RWPE1 (cell line): Measurements from ENCODE around the gene UNC13D.

Experiments
- CTCF ChIA-PET: fragments of 350-600 bp; sonication (Branson Sonifier 250); formaldehyde crosslinking; extraction: SDS; loops from one replicate; lab custom pipeline; 2021; lab: Yijun Ruan, JAX
- POLR2A ChIA-PET: fragments of 400-600 bp; formaldehyde crosslinking; extraction: SDS; loops from one replicate; lab custom pipeline; 2020; ENCODE audit warnings: antibody characterized with exemption; ENCODE audit not compliant: low non-redundant PET; lab: Yijun Ruan, JAX
- DNase-seq: peaks from one replicate; pipeline ENCODE4 v3.0.0; 2012; ENCODE audit warnings: low spot score
- H3K27ac ChIP-seq: fragments of 450-650 bp; 2 replicates; pipeline ENCODE4 v1.5.1; 2017
- TF ChIP-seq, protein P1 (sequence below): fragments of 450-650 bp; conservative IDR thresholded peaks from 2 replicates; pipeline ENCODE4 v1.5.1; 2017; ENCODE audit warnings: low read depth, mild to moderate bottlenecking

UNC13D gene

GRCh38 chr17:75843577-75844529 is at the start of gene UNC13D:
TSS of gene UNC13D (minus strand) at chr17:75844404. CDS start at chr17:75844337, 67 bp downstream.
- CTCF ChIA-PET, result interaction anchor here (0.6 to 2.1 kb wide), 6 partner anchors 11 to 311 kb away, joined by 3 to 12 read pairs (median 5); partner anchors contain the start of gene WBP2
- no peak for DNase-seq
- POLR2A ChIA-PET, result interaction anchor here (0.7 to 3.1 kb wide), 2 partner anchors 11 to 67 kb away, joined by 3 to 11 read pairs; partner anchors contain the start of gene WBP2
- TF ChIP-seq, protein P1, sequence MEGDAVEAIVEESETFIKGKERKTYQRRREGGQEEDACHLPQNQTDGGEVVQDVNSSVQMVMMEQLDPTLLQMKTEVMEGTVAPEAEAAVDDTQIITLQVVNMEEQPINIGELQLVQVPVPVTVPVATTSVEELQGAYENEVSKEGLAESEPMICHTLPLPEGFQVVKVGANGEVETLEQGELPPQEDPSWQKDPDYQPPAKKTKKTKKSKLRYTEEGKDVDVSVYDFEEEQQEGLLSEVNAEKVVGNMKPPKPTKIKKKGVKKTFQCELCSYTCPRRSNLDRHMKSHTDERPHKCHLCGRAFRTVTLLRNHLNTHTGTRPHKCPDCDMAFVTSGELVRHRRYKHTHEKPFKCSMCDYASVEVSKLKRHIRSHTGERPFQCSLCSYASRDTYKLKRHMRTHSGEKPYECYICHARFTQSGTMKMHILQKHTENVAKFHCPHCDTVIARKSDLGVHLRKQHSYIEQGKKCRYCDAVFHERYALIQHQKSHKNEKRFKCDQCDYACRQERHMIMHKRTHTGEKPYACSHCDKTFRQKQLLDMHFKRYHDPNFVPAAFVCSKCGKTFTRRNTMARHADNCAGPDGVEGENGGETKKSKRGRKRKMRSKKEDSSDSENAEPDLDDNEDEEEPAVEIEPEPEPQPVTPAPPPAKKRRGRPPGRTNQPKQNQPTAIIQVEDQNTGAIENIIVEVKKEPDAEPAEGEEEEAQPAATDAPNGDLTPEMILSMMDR, result no peak
- H3K27ac ChIP-seq, result peak within 1 kb of the TSS; percentile 92

DNA sequence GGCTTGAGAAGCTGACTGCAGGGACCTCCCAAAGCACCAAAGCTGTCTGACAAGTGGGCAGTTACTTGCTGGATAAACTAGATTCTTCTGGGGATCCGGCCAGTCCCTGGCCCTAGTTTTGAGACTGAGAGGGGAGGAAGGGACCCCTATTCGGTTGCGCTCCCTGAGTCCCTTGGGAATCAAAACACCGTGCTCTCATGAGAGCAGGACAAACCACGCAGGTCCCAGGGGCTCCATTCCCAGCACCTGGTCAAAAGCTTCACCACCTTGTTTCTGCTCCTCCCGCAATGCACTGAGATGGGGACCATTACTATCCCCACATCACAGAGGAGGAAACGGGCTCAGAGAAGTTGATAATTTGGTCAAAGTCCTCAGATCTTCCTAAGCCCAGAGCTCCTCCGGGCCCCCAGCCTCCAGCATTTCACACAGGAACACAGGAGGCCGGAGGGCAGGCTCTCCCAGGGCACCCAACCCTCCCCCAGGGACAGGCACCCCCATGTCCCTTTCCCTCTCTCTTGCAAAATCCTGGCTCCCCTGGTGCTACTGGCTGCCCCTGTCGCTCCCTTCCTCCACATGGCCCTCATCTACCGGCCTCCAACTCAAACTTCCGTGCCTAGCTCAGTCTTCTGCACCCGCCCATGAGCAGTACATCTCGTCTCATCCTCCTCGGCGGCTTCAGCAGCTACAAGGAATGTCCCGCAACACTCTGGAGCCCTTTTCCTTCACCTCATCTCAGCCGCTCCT is 49.3 kb upstream of the UNC13D start:
- peak overlapping the region; percentile 91 for H3K27ac ChIP-seq
- ChIA-PET CTCF (interaction anchor here (0.6 to 1.1 kb wide), 2 partner anchors 83 to 128 kb away, joined by 3 to 5 read pairs; no protein-coding TSS in a partner anchor), POLR2A (interaction anchor here (0.7 to 0.9 kb wide), 2 partner anchors 17 to 132 kb away, joined by 3 to 5 read pairs; no protein-coding TSS in a partner anchor)
- DNase-seq, result no peak
- TF ChIP-seq, protein P1, result no peak

- CTCF ChIA-PET, result interaction anchor here (0.6 to 1.1 kb wide), 3 partner anchors 18 to 127 kb away, joined by 3 to 5 read pairs (median 3); no protein-coding TSS in a partner anchor
- peak overlapping the region; percentile 91 for H3K27ac ChIP-seq
- POLR2A ChIA-PET, result interaction anchor here (0.9 kb wide), 1 partner anchor 16 kb away, joined by 3 read pairs; no protein-coding TSS in a partner anchor
- DNase-seq, result no peak
- TF ChIP-seq, protein P1, result no peak
These were observed 48.5 kb upstream of the UNC13D start for GRCh38 chr17:75892556-75893224.

DNA sequence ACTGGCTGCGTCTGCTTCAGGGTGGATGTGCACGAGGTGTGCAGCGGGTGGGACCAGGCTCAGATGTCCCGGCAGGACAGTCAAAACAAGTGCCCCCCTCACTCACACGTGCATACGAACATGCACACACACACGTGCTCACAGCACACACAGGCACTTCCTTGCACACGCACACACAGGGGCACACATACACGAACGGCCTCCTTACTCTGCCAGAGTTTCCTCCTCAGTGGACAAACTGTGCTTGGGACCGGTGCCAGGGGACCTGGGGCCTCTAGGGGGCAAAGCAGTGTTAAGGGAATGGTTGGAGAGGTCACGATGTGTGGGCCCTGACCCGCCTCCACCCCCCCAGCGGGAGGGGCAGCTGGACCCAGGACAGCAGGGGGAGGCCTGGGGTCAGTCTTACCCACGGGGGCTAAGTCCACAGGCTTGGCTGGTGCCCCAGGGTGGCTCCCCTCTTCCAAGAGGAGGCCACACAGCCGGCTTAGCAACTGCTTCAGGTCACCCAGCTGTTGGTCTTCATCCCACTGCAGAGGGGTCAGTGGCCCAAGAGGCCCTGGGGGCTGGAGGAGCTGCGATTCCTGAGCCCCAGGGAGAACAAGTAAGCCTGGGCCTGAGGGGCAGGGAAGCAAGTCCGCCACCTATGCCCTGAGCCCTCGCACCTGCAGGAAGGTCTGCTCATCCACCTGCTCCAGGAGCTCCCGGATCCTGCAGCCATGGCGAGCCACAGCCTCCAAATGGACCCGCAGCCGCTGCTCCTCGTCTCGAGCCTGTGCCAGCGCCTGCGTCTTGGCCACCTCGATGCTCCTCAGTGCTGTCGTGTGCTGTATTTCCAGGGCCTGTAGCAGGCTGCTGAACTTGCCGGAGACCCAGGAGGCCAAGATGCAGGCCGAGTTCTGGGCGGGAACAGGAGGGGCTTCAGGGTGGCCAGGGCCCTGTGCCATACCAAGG is 47.7 kb upstream of the UNC13D start:
- TF ChIP-seq, protein P1, result no peak
- CTCF ChIA-PET, result interaction anchor here (0.7 to 1.1 kb wide), 2 partner anchors 17 to 123 kb away, joined by 3 read pairs; no protein-coding TSS in a partner anchor
- DNase-seq, result no peak
- peak overlapping the region; percentile 91 for H3K27ac ChIP-seq
- POLR2A ChIA-PET, result no interaction called here

DNA sequence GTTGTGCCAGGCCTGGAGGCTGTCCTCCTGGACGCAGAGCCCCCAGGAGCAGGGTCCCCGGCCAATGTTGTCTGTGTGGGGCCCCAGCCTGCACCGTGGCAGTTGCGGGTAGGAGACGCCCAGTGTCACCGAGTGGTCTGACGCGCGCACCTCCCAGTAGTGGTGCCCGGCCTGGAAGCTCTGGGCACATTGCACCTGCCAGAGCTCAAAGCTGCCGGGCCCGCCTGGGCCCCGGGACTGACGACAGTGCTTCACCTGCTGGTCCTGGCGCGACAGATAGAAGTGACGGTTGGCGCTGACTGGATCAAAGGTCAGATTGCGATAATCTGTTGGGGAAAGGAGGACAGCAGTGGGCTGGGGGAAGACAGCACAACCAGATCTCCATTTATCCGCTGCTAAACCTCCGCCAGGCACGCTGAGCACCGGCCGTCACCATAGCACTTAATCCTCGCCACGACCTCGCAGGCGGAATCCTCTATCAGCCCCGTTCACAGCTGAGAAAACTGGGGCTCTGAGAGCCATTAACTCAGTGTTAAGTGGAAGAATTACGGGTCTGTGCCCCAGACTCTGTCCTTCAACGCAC is 46.9 kb upstream of the UNC13D start:
- POLR2A ChIA-PET, result no interaction called here

More for the DNA sequence above, 46.9 kb upstream of the UNC13D start:
- H3K27ac ChIP-seq, result peak overlapping the region; percentile 91
- no peak for DNase-seq
- TF ChIP-seq, protein P1, result no peak
- CTCF ChIA-PET, result interaction anchor here (1.1 kb wide), 1 partner anchor 123 kb away, joined by 3 read pairs; no protein-coding TSS in a partner anchor
